HG03280 (cell line): Measurements from ENCODE around the gene BCL2L12.
A peak's percentile ranks its signal among the peaks of the same experiment; 100 is the strongest.

Experiments
- ATAC-seq: cut with Tn5 transposase; IDR thresholded peaks from one replicate; pipeline ENCODE4 v1.9.1; 2021; ENCODE audit warnings: mild to moderate bottlenecking, moderate library complexity; ENCODE audit not compliant: unreplicated experiment

BCL2L12 gene

GRCh38 chr19:49662011-49662410 lies 3.7 kb upstream of the BCL2L12 start:
- ATAC-seq = no peak

GRCh38 chr19:49663224-49663623 lies 2.5 kb upstream of the BCL2L12 start:
- no peak for ATAC-seq

GRCh38 chr19:49664171-49665035 lies 1.3 kb upstream of the BCL2L12 start:
- peak; percentile 45 for ATAC-seq

- ATAC-seq = no peak
Observed at GRCh38 chr19:49665036-49665350, 740 bp upstream of the BCL2L12 start.

GRCh38 chr19:49666120-49666444 lies 349 bp downstream of the BCL2L12 start:
- no peak for ATAC-seq

- no peak for ATAC-seq
Observed at GRCh38 chr19:49667473-49667872, 1.7 kb downstream of the BCL2L12 start.

GRCh38 chr19:49669516-49669915 lies 3.8 kb downstream of the BCL2L12 start:
- no peak for ATAC-seq

- ATAC-seq = no peak
Observed at GRCh38 chr19:49672131-49672919, 6.6 kb downstream of the BCL2L12 start.

- peak; percentile 26 for ATAC-seq
Observed at GRCh38 chr19:49676136-49676783, 10.5 kb downstream of the BCL2L12 start.

- peak; percentile 68 for ATAC-seq
Observed at GRCh38 chr19:49676784-49677230, 11.1 kb downstream of the BCL2L12 start.

- ATAC-seq = no peak
Observed at GRCh38 chr19:49677231-49677900, 11.6 kb downstream of the BCL2L12 start, which contains the start of gene PRMT1. PRMT1 (plus strand) TSS chr19:49677271; CDS start chr19:49677281, 10 bp downstream.

- no peak for ATAC-seq
Observed at GRCh38 chr19:49677901-49678674, 12.4 kb downstream of the BCL2L12 start.

- no peak for ATAC-seq
Observed at GRCh38 chr19:49678985-49679770, 13.4 kb downstream of the BCL2L12 start.

- ATAC-seq = no peak
Observed at GRCh38 chr19:49679771-49680413, 14.2 kb downstream of the BCL2L12 start.

GRCh38 chr19:49680421-49681351 lies 15.0 kb downstream of the BCL2L12 start:
- no peak for ATAC-seq

GRCh38 chr19:49681830-49682229 lies 16.1 kb downstream of the BCL2L12 start:
- no peak for ATAC-seq

GRCh38 chr19:49682274-49682673 lies 16.5 kb downstream of the BCL2L12 start:
- ATAC-seq = no peak

- no peak for ATAC-seq
Observed at GRCh38 chr19:49683814-49684250, 18.1 kb downstream of the BCL2L12 start.
